AG09319 (cell line): ENCODE data around the gene BLM.

Experiments
- DNase-seq: peaks from one replicate; pipeline ENCODE4 v3.0.0-alpha.2; 2010; ENCODE audit warnings: low read depth; ENCODE audit errors: extremely low read depth
- CTCF ChIP-seq: IDR thresholded peaks from 2 replicates; pipeline ENCODE4 v1.5.1; 2011; ENCODE audit warnings: low read depth, mild to moderate bottlenecking, inconsistent platforms, low read length, moderate library complexity

BLM gene

GRCh38 chr15:90679959-90680358 lies 37.2 kb upstream of the BLM start:
- TF ChIP-seq CTCF: no peak
- no peak for DNase-seq

- no peak for TF ChIP-seq CTCF
- peak; percentile 86 for DNase-seq
These were observed 36.7 kb upstream of the BLM start for GRCh38 chr15:90680371-90680935.

GRCh38 chr15:90681056-90681455 lies 36.1 kb upstream of the BLM start:
- TF ChIP-seq CTCF: no peak
- DNase-seq: no peak

GRCh38 chr15:90681480-90681879 lies 35.7 kb upstream of the BLM start:
- peak; percentile 55 for DNase-seq

GRCh38 chr15:90683371-90683770 lies 33.8 kb upstream of the BLM start:
- no peak for TF ChIP-seq CTCF
- no peak for DNase-seq

More at GRCh38 chr15:90681480-90681879, 35.7 kb upstream of the BLM start:
- TF ChIP-seq CTCF: no peak

GRCh38 chr15:90683876-90684275 lies 33.3 kb upstream of the BLM start:
- DNase-seq: no peak
- no peak for TF ChIP-seq CTCF

GRCh38 chr15:90684281-90684680 lies 32.9 kb upstream of the BLM start:
- no peak for DNase-seq
- TF ChIP-seq CTCF: no peak
